ENCODE data around the gene PGR.
A peak's percentile ranks its signal among the peaks of the same experiment; 100 is the strongest.

DNA sequence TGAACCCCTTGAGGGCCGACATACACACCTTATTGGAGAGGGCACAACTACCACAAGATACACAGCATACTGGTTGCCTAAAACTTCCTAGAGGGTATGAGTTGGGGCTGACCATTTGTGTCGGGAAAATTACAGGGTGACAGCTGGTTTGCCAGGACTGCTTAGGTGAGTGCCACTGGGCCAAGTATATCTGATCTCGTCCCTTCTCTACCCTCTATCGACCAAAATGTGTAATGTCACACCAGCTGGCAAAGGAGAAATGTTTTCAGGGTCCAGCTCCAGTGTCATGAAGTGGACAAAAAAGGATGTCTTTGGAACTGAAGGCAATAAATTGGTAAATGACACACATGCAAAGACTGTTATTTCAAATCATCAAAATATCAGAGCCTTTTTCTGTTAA is 126.1 kb downstream of the PGR start:
- TF ChIP-seq CTCF (conservative IDR thresholded peaks at IDR 0.05; ENCODE audit: low read depth, low read length) (peak; percentile 63), EZH2 (IDR thresholded peaks at IDR 0.05; ENCODE audit: low read length, unreplicated experiment) (no peak), EZH2phosphoT487 (IDR thresholded peaks at IDR 0.05; ENCODE audit: borderline replicate concordance, low read length) (no peak)
